K562 (cell line): ENCODE measurements around the gene USH2A. TPM values are rescaled to one million over a fixed set of nuclear protein-coding genes. Genes with fewer than 3 reads are reported as not detected.
A peak's percentile ranks its signal among the peaks of the same experiment; 100 is the strongest.

ENCODE experiments used
- ATAC-seq: fragments of 200-7000 bp; cut with Tn5 transposase; 3 replicates; pipeline ENCODE4 v1.9.1; 2020; ENCODE audit warnings: moderate library complexity
- BruUV-seq: library from RNA; stranded (reverse); fragments of 400-500 nt; replicated peaks from 2 replicates; lab custom pipeline; 2021; lab: Mats Ljungman, UMichigan
- CTCF ChIA-PET: fragments of 300-600 bp; formaldehyde crosslinking; extraction: SDS; loops from one replicate; lab custom pipeline; 2021; ENCODE audit warnings: low intra/inter-chr PET ratio; lab: Yijun Ruan, JAX
- POLR2A ChIA-PET: fragments of 300-600, 350-650 bp; sonication (Branson Sonifier 250); formaldehyde crosslinking; extraction: SDS; loops from one replicate; lab custom pipeline; 2021; ENCODE audit warnings: antibody characterized with exemption, inconsistent platforms; lab: Yijun Ruan, JAX
- DNase-seq, 4 experiments: peaks; one replicate each; pipeline versions ENCODE4 v3.0.0 to v3.0.0-alpha.2; 2011 to 2018; ENCODE audit warnings: low spot score in 3 of 4, mixed read lengths in 3 of 4; ENCODE audit errors: extremely low read depth in 1 of 4
- FAIRE-seq: peaks from 2 replicates; lab custom pipeline; 2011; peaks lifted over from hg19 to GRCh38; lab: Jason Lieb, UNC
- H2AFZ ChIP-seq: 2 replicates; pipeline ENCODE4 v1.6.0; 2011; ENCODE audit warnings: low read depth, low read length, control low read depth, inconsistent platforms
- H3K27ac ChIP-seq: fragments of 200-600 bp; 3 replicates; pipeline ENCODE4 v1.8.0; 2011; ENCODE audit warnings: low read depth, mild to moderate bottlenecking, control low read depth, inconsistent platforms, low read length, moderate library complexity, mixed read lengths; ENCODE audit errors: extremely low read depth
- H3K27me3 ChIP-seq, 2 experiments: fragments of 300-600 bp in 1 of 2; 2 replicates in 1 of 2; 3 replicates in 1 of 2; pipeline versions ENCODE4 v1.6.0 to v1.8.0; 2011; ENCODE audit warnings: inconsistent platforms in 2 of 2, low read length in 2 of 2, mild to moderate bottlenecking in 1 of 2, mixed read lengths in 1 of 2, moderate library complexity in 1 of 2; ENCODE audit not compliant: control insufficient read depth in 2 of 2, insufficient read depth in 2 of 2
- H3K36me3 ChIP-seq: fragments of 300-600 bp; 3 replicates; pipeline ENCODE4 v1.8.0; 2011; ENCODE audit warnings: mild to moderate bottlenecking, low read length, inconsistent platforms; ENCODE audit not compliant: control insufficient read depth, insufficient read depth
- H3K4me1 ChIP-seq, 2 experiments: fragments of 200-600 bp in 1 of 2; replicated peaks in 1 of 2; 2 replicates in 1 of 2; 3 replicates in 1 of 2; pipeline versions ENCODE4 v1.5.1 to v1.8.0; 2011; ENCODE audit warnings: inconsistent platforms in 2 of 2, low read length in 2 of 2, mild to moderate bottlenecking in 1 of 2, mixed read lengths in 1 of 2, moderate library complexity in 1 of 2; ENCODE audit not compliant: control insufficient read depth in 2 of 2, insufficient read depth in 2 of 2
- H3K4me2 ChIP-seq: 2 replicates; pipeline ENCODE4 v1.6.1; 2011; ENCODE audit warnings: low read length, control low read depth, inconsistent platforms, mixed read lengths; ENCODE audit not compliant: insufficient read depth
- H3K4me3 ChIP-seq: fragments of 200-600 bp; sonication (generic), shearing (Covaris generic); 2 replicates; pipeline ENCODE4 v1.5.1; 2016; ENCODE audit warnings: control low read depth, inconsistent platforms
- H3K79me2 ChIP-seq: fragments of 200-600 bp; 3 replicates; pipeline ENCODE4 v1.8.0; 2011; ENCODE audit warnings: low read length, inconsistent platforms; ENCODE audit not compliant: control insufficient read depth, insufficient read depth
- H3K9ac ChIP-seq, 2 experiments: 2 replicates each; pipeline versions ENCODE4 v1.6.0 to v1.6.1; 2011; ENCODE audit warnings: low read depth in 2 of 2, low read length in 2 of 2, control low read depth in 1 of 2, inconsistent platforms in 1 of 2, mild to moderate bottlenecking in 1 of 2, mixed read lengths in 1 of 2; ENCODE audit not compliant: insufficient read depth in 1 of 2
- H3K9me1 ChIP-seq: one replicate; pipeline ENCODE4 v1.6.0; 2011; ENCODE audit warnings: inconsistent platforms, mild to moderate bottlenecking, low read length, moderate library complexity; ENCODE audit not compliant: control insufficient read depth, insufficient read depth
- H3K9me3 ChIP-seq: replicated peaks from 2 replicates; pipeline ENCODE4 v1.5.1; 2011; ENCODE audit warnings: low read depth, low read length, inconsistent platforms; ENCODE audit not compliant: control insufficient read depth, insufficient read depth
- H4K20me1 ChIP-seq: replicated peaks from 2 replicates; pipeline ENCODE4 v1.6.1; 2011; ENCODE audit warnings: low read length, inconsistent platforms, mixed read lengths; ENCODE audit not compliant: control insufficient read depth, insufficient read depth
- NFE2L1 ChIP-seq: fragments of 450-650 bp; IDR thresholded peaks from 2 replicates; pipeline ENCODE4 v1.6.1; 2016; ENCODE audit warnings: missing genetic modification characterization, low read depth, mild to moderate bottlenecking, missing compliant biosample characterization, moderate library complexity, borderline replicate concordance
- TBL1XR1 ChIP-seq, 2 experiments: IDR thresholded peaks; 2 replicates each; pipeline ENCODE4 v1.6.1; 2012; ENCODE audit warnings: improper control_type of control experiment in 2 of 2, low read length in 2 of 2, mild to moderate bottlenecking in 1 of 2
- WGBS: fragments of 100-300 bp; shearing (Covaris generic); methylation state at CpG from one replicate; pipeline ENCODE4 v1.1.6; 2016; ENCODE audit warnings: low coverage, mixed read lengths; ENCODE audit not compliant: insufficient coverage; ENCODE audit errors: missing lambda C conversion rate; 5-methylcytosine and 5-hydroxymethylcytosine counted together
- in situ Hi-C: fragments of 300-500 bp; cut with MboI; formaldehyde crosslinking; loops from 4 replicates; pipeline ENCODE4 v1.15.0; 2018; ENCODE audit warnings: inconsistent platforms, mixed read lengths
- intact Hi-C: fragments of 100-400 bp; cut with micrococcal nuclease; formaldehyde crosslinking; loops from 2 replicates; pipeline ENCODE4 v1.14.2; 2022
- polyA plus RNA-seq, 8 experiments: library from polyadenylated mRNA; depleted of rRNA in 4 of 8; stranded (reverse) in 5 of 8; unstranded in 3 of 8; fragments of >200 nt; fragmentation: Nextera tagmentation in 2 of 8; fragmentation: Illumina TruSeq in 1 of 8; extraction: Ambion mirVana in 2 of 8; extraction: Trizol in 1 of 8; gene quantifications; 2 replicates each; pipeline versions ENCODE4 v1.2.1 to v1.2.3, GENCODE V29; 2011 to 2014; ENCODE audit warnings: inconsistent platforms in 1 of 8, missing spikeins in 1 of 8
- total RNA-seq, 7 experiments: library from RNA; depleted of rRNA in 6 of 7; stranded (reverse); fragments of >200 nt in 6 of 7; fragmentation: Illumina TruSeq in 2 of 7; extraction: Trizol in 2 of 7; gene quantifications; 2 replicates each; pipeline versions ENCODE4 v1.2.1 to v1.2.3, GENCODE V29; 2011 to 2021; ENCODE audit warnings: low replicate concordance in 1 of 7
- TF ChIP-seq, protein P1 (sequence below): sonication (generic); formaldehyde crosslinking; IDR thresholded peaks from 2 replicates; pipeline ENCODE4 v1.8.0; 2023; ENCODE audit warnings: mild to moderate bottlenecking, missing genetic modification reagents
- TF ChIP-seq, protein P2 (sequence below): fragments of 200-800 bp; sonication (Bioruptor generic); IDR thresholded peaks from 2 replicates; pipeline ENCODE4 v1.6.1; 2016; ENCODE audit warnings: missing genetic modification characterization, missing compliant biosample characterization

USH2A gene
- total and polyA plus RNA-seq, 9 of the 15 experiments (the other 6 are each of a cell fraction or from before 2014, with no cell fraction given) = under 0.01 TPM; not detected in 7

DNA sequence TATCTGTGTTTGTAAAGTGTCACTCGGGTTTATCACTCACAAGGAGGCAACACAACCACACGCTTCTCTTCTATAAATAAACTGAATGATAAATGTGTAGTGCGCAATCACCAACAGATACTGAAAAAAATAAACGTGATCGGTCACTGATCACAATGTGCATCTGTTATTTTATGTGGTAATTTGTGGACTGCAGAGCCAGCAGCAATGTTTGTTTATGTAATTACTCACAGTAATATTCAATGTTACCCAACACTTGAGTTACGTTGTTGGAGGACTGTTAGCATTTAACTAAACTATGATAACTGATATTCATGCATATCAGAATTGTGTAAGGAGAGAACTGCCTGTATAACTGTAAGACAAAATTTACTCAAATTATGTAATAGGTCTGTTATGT is 129.6 kb downstream of the USH2A start:
- Histone ChIP-seq H3K4me1 (no peaks in the 10 kb centered on the region), H4K20me1 (no peaks in the 10 kb centered on the region), H3K4me3 (no peak overlapping the region), H3K27me3 (no peaks in the 10 kb centered on the region), H2AFZ (no peak overlapping the region), H3K9me1 (no peaks in the 10 kb centered on the region), H3K9ac (no peak overlapping the region), H3K79me2 (no peaks in the 10 kb centered on the region), H3K9me3 (no peaks in the 10 kb centered on the region), H3K27ac (no peak overlapping the region), H3K36me3 (no peaks in the 10 kb centered on the region), H3K4me2 (no peak overlapping the region)
- POLR2A ChIA-PET = no interaction called here
- ATAC-seq = no peak
- in situ Hi-C loops (no loop called here), intact Hi-C loops (no loop called here)
- 4% methylated on average over 6 of the region's 6 CpGs for WGBS
- DNase-seq = no peak
- no peak for TF ChIP-seq TBL1XR1 (IDR thresholded peaks at IDR 0.05; ENCODE audit: low read length in 2 of 2)
- BruUV-seq = no TSS peak
- no peak for FAIRE-seq
- CTCF ChIA-PET = interaction anchor here (0.7 kb wide), 1 partner anchor 42 kb away, joined by 3 read pairs; no protein-coding TSS in a partner anchor

DNA sequence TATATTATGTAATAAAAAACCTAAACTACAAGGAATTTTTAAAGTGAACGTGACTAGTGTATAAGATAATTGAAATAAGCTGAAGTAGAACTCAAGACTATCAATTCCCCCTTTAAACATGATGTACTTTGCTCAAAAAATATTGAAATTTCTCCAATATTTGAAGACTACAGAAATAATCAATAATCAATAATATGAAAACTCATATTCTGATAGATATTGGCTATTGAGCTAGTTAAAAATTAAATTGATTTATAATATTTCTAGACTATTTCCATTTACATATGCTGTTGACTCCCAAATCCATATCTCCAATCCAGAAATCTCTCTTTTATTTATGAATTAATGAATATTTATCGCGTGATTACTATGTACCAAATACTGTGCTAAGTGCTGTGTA is 133.2 kb downstream of the USH2A start:
- H3K27ac ChIP-seq = no peak overlapping the region
- 1% methylated on average over 3 of the region's 3 CpGs for WGBS
- POLR2A ChIA-PET = interaction anchor here (0.6 kb wide), 1 partner anchor 159 kb away, joined by 3 read pairs; no protein-coding TSS in a partner anchor
- TF ChIP-seq NFE2L1 (tag) = no peak
- TF ChIP-seq, protein P1, sequence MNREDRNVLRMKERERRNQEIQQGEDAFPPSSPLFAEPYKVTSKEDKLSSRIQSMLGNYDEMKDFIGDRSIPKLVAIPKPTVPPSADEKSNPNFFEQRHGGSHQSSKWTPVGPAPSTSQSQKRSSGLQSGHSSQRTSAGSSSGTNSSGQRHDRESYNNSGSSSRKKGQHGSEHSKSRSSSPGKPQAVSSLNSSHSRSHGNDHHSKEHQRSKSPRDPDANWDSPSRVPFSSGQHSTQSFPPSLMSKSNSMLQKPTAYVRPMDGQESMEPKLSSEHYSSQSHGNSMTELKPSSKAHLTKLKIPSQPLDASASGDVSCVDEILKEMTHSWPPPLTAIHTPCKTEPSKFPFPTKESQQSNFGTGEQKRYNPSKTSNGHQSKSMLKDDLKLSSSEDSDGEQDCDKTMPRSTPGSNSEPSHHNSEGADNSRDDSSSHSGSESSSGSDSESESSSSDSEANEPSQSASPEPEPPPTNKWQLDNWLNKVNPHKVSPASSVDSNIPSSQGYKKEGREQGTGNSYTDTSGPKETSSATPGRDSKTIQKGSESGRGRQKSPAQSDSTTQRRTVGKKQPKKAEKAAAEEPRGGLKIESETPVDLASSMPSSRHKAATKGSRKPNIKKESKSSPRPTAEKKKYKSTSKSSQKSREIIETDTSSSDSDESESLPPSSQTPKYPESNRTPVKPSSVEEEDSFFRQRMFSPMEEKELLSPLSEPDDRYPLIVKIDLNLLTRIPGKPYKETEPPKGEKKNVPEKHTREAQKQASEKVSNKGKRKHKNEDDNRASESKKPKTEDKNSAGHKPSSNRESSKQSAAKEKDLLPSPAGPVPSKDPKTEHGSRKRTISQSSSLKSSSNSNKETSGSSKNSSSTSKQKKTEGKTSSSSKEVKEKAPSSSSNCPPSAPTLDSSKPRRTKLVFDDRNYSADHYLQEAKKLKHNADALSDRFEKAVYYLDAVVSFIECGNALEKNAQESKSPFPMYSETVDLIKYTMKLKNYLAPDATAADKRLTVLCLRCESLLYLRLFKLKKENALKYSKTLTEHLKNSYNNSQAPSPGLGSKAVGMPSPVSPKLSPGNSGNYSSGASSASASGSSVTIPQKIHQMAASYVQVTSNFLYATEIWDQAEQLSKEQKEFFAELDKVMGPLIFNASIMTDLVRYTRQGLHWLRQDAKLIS (CRISPR knock-in tag) = no peak
- TF ChIP-seq, protein P2, sequence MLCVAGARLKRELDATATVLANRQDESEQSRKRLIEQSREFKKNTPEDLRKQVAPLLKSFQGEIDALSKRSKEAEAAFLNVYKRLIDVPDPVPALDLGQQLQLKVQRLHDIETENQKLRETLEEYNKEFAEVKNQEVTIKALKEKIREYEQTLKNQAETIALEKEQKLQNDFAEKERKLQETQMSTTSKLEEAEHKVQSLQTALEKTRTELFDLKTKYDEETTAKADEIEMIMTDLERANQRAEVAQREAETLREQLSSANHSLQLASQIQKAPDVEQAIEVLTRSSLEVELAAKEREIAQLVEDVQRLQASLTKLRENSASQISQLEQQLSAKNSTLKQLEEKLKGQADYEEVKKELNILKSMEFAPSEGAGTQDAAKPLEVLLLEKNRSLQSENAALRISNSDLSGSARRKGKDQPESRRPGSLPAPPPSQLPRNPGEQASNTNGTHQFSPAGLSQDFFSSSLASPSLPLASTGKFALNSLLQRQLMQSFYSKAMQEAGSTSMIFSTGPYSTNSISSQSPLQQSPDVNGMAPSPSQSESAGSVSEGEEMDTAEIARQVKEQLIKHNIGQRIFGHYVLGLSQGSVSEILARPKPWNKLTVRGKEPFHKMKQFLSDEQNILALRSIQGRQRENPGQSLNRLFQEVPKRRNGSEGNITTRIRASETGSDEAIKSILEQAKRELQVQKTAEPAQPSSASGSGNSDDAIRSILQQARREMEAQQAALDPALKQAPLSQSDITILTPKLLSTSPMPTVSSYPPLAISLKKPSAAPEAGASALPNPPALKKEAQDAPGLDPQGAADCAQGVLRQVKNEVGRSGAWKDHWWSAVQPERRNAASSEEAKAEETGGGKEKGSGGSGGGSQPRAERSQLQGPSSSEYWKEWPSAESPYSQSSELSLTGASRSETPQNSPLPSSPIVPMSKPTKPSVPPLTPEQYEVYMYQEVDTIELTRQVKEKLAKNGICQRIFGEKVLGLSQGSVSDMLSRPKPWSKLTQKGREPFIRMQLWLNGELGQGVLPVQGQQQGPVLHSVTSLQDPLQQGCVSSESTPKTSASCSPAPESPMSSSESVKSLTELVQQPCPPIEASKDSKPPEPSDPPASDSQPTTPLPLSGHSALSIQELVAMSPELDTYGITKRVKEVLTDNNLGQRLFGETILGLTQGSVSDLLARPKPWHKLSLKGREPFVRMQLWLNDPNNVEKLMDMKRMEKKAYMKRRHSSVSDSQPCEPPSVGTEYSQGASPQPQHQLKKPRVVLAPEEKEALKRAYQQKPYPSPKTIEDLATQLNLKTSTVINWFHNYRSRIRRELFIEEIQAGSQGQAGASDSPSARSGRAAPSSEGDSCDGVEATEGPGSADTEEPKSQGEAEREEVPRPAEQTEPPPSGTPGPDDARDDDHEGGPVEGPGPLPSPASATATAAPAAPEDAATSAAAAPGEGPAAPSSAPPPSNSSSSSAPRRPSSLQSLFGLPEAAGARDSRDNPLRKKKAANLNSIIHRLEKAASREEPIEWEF (CRISPR knock-in tag) = peak; percentile 96

More for the DNA sequence above, 133.2 kb downstream of the USH2A start:
- Histone ChIP-seq H3K9ac (no peak overlapping the region), H3K4me1 (no peaks in the 10 kb centered on the region), H3K27me3 (no peaks in the 10 kb centered on the region), H3K4me3 (no peak overlapping the region), H3K9me1 (no peaks in the 10 kb centered on the region), H4K20me1 (no peaks in the 10 kb centered on the region), H3K79me2 (no peaks in the 10 kb centered on the region), H3K36me3 (no peaks in the 10 kb centered on the region), H3K9me3 (no peaks in the 10 kb centered on the region; the same call in 1 of the 2 replicates), H3K4me2 (no peak overlapping the region), H2AFZ (no peak overlapping the region)
- FAIRE-seq (no peak), DNase-seq (no peak), ATAC-seq (no peak)
- in situ Hi-C loops = no loop called here
- intact Hi-C loops = no loop called here
- no TSS peak for BruUV-seq
- CTCF ChIA-PET = no interaction called here
